Activated CD4-positive, alpha-beta T cell treated with anti-CD3 and anti-CD28 coated beads for 4 hours (primary cell): ENCODE data around the gene EBF3.
"Not testable (repeated sequence)": the region's sequence is repeated elsewhere in the genome, so short reads cannot be mapped to it uniquely, and the experiment has no call there.

Experiments used
- DNase-seq, 2 donors: peaks; one replicate each; pipeline ENCODE4 v3.0.0-alpha.2; 2020

Gene EBF3

GRCh38 chr10:129926066-129927055 is 37.7 kb downstream of the EBF3 start:
- DNase-seq, result no peak

DNA sequence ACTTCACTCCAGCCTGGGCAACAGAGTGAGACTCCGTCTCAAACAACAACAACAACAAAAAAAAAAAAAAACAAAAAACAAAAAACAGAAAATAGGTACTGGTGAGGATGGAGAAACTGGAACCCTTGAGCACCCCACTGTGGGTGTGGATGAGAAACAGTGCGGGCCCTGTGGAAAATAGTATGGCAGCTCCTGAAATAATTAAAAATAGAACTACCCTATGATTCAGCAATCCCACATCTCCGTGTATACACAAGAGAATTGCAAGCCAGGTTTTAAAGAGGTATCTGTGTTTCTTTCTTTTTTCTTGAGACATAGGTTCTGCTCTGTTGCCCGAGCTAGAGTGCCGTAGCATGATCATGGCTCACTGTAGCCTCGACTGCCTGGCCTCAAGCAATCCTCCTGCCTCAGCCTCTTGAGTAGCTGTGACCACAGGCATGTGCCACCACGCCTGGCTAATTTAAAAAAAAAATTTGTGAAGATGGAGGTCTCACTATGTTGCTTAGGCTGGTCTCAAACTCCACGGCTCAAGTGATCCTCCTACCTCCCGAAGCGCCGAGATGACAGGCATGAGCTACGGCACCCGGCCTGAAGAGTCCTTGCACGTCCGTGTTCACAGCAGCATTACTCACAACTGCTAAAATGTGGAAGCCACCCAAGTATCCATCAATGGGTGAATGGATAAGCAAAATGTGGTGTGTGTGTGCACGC is 39.5 kb downstream of the EBF3 start:
- no peak for DNase-seq

DNA sequence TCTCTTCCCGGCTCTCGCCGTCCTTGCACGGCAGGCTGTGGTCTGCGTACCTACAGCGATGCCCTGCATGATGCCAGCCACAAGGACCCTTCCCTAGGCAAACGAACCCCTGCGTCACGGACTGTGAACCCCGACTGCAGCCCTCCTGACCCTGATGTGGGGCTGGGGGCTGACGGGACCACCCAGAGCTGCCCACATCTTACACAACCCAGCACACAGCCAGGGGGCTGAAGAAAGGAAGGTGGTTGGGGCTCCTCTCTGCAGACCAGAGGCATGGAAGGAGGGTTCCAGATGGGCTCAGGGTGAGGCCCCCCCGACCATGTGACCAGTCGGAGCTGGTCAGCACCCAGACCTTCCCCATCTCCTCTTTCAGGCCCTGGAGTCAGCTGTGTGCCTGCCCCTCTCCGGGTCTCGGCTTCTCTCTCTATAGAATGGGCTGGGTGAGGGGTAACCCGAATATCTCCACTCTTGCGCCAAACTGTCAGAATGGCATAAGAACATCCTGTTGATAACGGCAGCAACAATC is 41.4 kb downstream of the EBF3 start:
- DNase-seq, result no peak

- DNase-seq, result no peak
These were observed 42.1 kb downstream of the EBF3 start for GRCh38 chr10:129921801-129922597.

DNA sequence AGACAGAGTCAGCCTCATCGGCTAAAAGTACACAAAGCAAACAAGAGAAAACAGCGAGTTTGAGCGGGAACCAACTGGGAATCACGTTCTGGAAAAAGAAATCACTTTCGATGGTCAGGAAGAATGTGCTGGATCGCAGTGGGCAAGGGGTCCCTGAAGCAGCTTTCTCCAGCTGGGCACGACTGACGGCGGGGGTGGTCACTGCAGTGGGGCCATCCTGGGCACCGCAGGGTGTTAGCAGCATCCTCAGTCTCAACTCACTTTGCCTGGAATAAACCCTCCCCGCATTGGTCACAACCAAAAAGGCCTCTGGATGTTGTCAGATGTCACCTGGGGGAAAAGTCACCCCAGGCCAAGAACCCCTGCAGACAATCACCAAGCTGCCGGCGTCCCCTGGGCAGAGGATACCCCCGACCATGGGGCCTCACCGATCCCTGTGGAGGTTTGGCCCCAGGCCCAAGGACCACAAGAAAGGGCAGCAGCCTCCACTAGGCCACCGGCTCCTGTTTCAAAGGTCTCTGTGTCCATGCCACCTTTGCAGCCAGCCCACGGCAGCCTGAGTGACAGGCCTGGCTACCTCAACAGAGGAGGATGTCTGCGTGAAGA is 42.9 kb downstream of the EBF3 start:
- no peak for DNase-seq

DNA sequence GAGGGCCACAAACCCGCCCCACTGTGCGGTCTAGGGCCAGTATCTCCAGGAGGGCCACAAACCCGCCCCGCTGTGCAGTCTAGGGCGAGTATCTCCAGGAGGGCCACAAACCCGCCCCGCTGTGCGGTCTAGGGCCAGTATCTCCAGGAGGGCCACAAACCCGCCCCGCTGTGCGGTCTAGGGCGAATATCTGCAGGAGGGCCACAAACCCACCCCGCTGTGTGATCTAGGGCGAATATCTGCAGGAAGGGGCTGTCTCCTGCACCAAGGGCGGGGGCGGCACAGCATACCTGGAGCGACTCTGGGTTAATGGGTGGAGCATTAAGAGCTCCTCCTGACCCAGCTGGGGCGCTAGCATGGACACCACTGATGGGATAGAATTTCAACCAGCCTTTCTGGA is 43.9 kb downstream of the EBF3 start:
- not testable (repeated sequence) for DNase-seq

- no peak for DNase-seq
These were observed 44.7 kb downstream of the EBF3 start for GRCh38 chr10:129919358-129919757.

GRCh38 chr10:129918836-129919235 is 45.2 kb downstream of the EBF3 start:
- DNase-seq, result no peak

- no peak for DNase-seq
These were observed 45.7 kb downstream of the EBF3 start for GRCh38 chr10:129918401-129918800.

DNA sequence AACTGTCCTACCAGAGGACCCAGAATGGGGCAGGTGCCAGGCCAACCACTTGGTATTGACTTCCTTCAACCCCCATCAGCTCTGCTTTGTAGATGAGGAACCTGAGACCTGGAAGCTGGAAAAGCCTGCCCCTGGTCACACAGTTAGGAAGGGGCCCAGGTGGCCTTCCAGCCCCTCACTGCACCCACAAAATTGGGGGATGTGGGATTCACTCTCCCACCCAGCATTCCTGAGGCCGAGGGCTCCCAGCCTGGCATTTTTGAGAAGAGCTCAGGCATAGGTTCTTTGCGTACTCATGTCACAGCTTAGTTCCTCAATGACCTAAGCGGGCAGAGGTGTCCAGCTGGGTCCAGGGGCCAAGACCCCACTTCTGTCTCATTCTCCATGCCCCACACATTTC is 46.1 kb downstream of the EBF3 start:
- DNase-seq, result no peak

- DNase-seq, result no peak
These were observed 47.5 kb downstream of the EBF3 start for GRCh38 chr10:129916506-129916995.

- DNase-seq, result no peak
These were observed 48.3 kb downstream of the EBF3 start for GRCh38 chr10:129915526-129916378.

DNA sequence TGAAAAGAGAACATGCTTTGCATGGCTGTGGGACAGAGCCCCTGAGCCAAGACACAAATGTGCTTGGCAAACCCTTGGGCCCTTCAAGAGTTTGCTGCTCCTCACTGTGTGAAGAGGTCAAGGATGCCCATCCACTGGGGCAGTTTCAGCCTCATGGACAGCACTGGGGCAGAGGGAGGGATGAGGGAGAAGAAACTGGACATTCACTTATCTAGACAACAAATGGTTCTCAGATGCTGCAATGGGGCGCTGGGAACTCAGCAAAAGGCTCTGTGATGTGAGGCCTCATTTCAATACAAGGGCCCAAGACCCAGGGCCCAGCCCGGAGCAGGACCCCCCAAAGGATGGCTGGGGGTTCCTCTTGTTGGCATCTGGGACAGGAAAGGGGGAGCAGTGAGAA is 49.1 kb downstream of the EBF3 start:
- no peak for DNase-seq

GRCh38 chr10:129914153-129914855 is 49.8 kb downstream of the EBF3 start:
- DNase-seq, result no peak

DNA sequence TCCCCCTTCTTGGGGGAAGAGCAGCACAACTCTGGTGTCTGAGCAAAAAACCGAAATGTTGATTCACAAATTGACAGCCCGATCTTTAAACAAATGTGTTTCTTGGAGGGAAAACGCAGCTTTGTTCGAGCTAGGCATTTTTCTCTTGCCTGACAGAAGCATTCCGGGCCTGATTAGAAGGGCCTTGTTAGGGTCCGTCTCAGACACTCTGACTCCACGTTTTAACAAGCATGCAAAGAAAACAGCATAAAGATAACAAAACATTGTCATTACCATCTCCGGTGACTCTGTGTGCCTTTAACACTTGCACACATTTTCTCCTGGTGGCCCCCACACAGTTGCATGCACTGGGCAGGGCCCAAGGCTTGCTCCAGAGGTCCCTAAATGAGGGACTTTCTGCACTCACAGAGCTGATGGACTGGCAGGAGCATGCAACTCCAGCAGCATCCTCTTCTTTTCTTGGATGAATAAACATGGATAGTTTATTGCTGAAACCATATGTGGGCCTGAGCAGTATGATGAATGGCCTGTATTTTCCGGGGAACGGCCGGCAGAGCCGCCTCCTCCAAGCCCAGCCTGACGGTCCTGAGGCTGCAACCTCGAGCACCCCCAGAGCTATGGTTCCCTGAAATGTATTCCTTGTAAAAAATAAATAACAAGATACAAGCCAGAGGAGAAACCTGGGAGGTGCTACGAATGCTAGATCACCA is 50.9 kb downstream of the EBF3 start:
- no peak for DNase-seq

DNA sequence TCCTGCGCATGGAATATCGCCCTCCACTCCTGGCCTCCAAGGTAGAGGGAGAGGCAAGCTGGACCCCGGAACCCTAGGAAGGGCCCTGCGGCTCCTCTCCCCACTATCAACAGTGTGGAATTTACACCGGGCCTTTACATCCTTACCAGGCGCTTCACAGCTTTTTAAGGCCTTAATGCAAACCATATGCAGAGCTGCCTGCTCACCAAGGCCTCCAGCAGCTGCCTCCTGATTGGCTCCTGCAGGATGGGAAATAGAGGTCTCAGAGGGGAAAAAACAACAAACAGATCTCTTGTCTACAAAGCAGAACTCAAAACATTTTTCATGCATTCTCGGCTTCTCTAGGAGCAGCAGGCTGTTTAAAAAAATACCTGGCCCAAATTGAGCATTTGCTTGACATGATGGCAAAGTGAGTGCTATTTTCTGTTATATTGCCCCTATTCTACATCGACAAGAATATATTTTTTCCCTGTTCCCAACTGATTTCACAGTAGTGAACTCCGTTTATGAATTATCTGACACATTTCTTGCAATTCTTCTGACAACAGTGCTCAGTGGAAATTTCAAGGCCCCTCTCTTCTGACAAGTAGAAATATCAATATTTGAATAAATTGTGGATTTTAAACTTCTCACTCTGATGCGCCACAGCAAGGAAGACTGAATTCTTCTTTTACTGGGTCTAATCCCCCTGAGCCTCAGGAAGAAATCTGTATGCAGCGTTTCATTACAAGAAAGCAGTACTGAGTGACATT is 51.7 kb downstream of the EBF3 start:
- no peak for DNase-seq

DNA sequence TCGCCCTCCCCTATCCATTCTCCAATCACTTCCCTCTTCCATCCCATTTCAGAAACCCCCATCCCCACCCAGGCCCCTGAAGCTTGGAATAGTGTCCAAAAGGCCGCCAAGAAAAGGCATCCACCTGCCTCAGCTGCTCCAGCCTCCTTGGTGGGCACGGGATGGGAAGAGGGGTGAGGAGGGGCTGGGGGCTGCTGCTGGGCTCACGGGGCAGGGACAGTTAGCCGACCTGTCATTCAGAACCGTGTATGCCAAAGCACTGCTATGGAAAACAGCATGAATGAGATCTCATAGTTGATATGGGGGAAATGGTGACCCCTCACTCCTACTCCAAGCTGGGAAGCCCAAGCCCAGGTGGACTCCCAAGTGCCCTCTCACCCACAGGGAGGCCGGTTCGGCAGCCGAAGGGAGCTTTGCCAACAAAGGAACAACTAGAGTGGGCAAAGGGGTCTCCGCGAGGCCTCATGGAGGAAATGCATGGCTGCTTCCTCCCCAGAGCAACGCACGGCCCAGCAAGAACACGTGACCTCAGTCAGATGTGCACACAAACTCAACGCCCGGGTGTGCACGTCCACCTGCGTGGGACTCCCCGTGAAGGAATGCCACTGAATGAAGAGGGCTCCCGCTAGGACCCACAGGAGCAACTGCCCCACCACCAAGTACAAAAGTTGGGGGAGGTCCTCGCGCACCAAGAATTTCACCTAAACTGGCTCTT is 52.5 kb downstream of the EBF3 start:
- no peak for DNase-seq

- DNase-seq, result no peak
These were observed 53.2 kb downstream of the EBF3 start for GRCh38 chr10:129910861-129911260.
